Measurements from ENCODE around the gene SP6. TPM values are rescaled to one million over a fixed set of nuclear protein-coding genes. Genes with fewer than 3 reads are reported as not detected.

SP6 gene
- total and polyA plus RNA-seq, 2 of the 8 experiments (the other 6 are each of a cell fraction or from before 2014, with no cell fraction given), result 1.2 to 1.5 TPM

DNA sequence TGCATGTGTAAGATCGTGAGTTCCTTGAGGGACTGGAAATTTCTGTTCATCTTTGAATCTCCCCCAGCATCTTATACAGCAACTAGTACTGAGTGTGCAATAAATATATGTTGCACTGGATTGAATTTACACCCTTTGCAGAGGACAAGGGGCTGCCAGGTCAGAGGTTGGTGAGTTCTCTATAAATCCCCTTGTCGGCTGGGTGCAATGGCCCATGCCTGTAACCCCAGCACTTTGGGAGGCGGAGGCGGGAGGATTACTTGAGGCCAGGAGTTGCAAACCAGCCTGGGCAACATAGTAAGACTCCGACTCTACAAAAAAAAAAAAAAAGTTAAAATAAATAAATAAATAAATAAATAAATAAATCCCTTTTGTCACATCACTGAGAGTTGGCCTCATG is 9.4 kb upstream of the SP6 start:
- Histone ChIP-seq H3K27ac (ENCODE audit: low read depth, low read length) (no peak overlapping the region), H2BK15ac (ENCODE audit: low read length) (no peak overlapping the region), H3K79me2 (ENCODE audit: control insufficient read depth in 1 of 2, insufficient read depth in 2 of 2, low read length in 2 of 2) (no peaks in the 10 kb centered on the region), H2BK12ac (ENCODE audit: low read depth, low read length) (no peak overlapping the region), H3K23ac (ENCODE audit: insufficient read length) (no peak overlapping the region), H4K20me1 (replicated peaks in 1 of 2; ENCODE audit: control insufficient read depth in 1 of 2, insufficient read depth in 2 of 2, low read length in 2 of 2) (no peaks in the 10 kb centered on the region), H3K4me2 (ENCODE audit: insufficient read depth in 1 of 2, low read depth in 2 of 2, low read length in 2 of 2) (no peak overlapping the region), H2BK120ac (replicated peaks; ENCODE audit: low read depth, low read length) (no peak overlapping the region), H3K14ac (ENCODE audit: insufficient read length) (no peak overlapping the region), H3K23me2 (ENCODE audit: low read depth, low read length) (no peaks in the 10 kb centered on the region), H4K5ac (ENCODE audit: insufficient read length, low read depth, low read length) (no peak overlapping the region), H3K56ac (replicated peaks; ENCODE audit: insufficient read length, low read depth, low read length) (no peak overlapping the region), H2BK20ac (ENCODE audit: low read length) (no peak overlapping the region), H2AFZ (ENCODE audit: low read length) (no peak overlapping the region), H3K4ac (replicated peaks; ENCODE audit: insufficient read length, low read depth, low read length) (no peak overlapping the region), H2BK5ac (ENCODE audit: low read depth, low read length) (no peak overlapping the region), H4K91ac (replicated peaks; ENCODE audit: insufficient read length, low read length) (no peak overlapping the region), H3K9me3 (ENCODE audit: insufficient read depth in 2 of 2, low read depth in 1 of 2, low read length in 1 of 2) (no peaks in the 10 kb centered on the region), H3K79me1 (ENCODE audit: low read depth, low read length) (no peaks in the 10 kb centered on the region), H3K18ac (ENCODE audit: extremely low read depth, low read length) (no peak overlapping the region), H3K9ac (replicated peaks in 1 of 4; ENCODE audit: extremely low read depth in 1 of 4, low read depth in 3 of 4, low read length in 3 of 4) (no peak overlapping the region), H3K36me3 (ENCODE audit: control insufficient read depth in 2 of 4, insufficient read depth in 4 of 4, low read length in 3 of 4) (no peaks in the 10 kb centered on the region), H4K8ac (ENCODE audit: extremely low read depth, insufficient read depth, low read length) (no peak overlapping the region), H3K27me3 (replicated peaks in 1 of 4; ENCODE audit: control insufficient read depth in 3 of 4, extremely low read depth in 1 of 4, insufficient read depth in 3 of 4, low read length in 3 of 4) (peaks cover 0 to 17% (median 10%) of the 10 kb centered on the region in 4 experiments; a peak in 6 of 7 replicates), H2AK5ac (ENCODE audit: low read depth, low read length) (no peak overlapping the region), H3K4me1 (replicated peaks in 1 of 4; ENCODE audit: control insufficient read depth in 3 of 4, insufficient read depth in 4 of 4, low read length in 3 of 4) (peaks cover 0 to 5% (median 0%) of the 10 kb centered on the region in 4 experiments; a peak in 2 of 7 replicates), H3K4me3 (ENCODE audit: extremely low read depth in 1 of 4, insufficient read depth in 2 of 4, low read depth in 3 of 4, low read length in 4 of 4) (no peak overlapping the region)
- FAIRE-seq (no peak), DNase-seq (ENCODE audit: low read depth in 1 of 2, low spot score in 2 of 2) (no peak)
- ChIA-PET CTCF (ENCODE audit: partially characterized antibody) (interaction anchor here (1.2 to 33.0 kb wide), 3 partner anchors 17 to 87 kb away, joined by 3 to 1206 read pairs (median 373); partner anchors contain the start of genes SCRN2, SP2 and SP6), POLR2A (ENCODE audit: partially characterized antibody) (interaction anchor here (1.2 to 3.0 kb wide), 4 partner anchors 10 to 17 kb away, joined by 3 to 10 read pairs (median 6); partner anchors contain the start of gene SP6)
- 92% methylated on average over 4 of the region's 5 CpGs; no CpG with 5 or more reads in 1 of the 2 experiments for WGBS, 2 experiments (ENCODE audit: extremely low coverage in 1 of 2, insufficient coverage in 1 of 2, insufficient read length in 1 of 2, insufficient replicate concordance in 2 of 2, low coverage in 1 of 2, low lambda C conversion rate in 2 of 2, missing lambda C conversion rate in 1 of 2)
- TF ChIP-seq RNF2 (IDR thresholded peaks at IDR 0.05; ENCODE audit: borderline replicate concordance, low read depth, low read length, missing control alignments, poor library complexity, severe bottlenecking) (no peak), PHF8 (conservative IDR thresholded peaks at IDR 0.05; ENCODE audit: low read depth, low read length) (no peak), ASH2L (IDR thresholded peaks at IDR 0.05; ENCODE audit: low read length) (no peak)

Data from H1 (cell line).